Neuronal stem cell (in vitro differentiated cells): ENCODE data around the gene UBA1. TPM values are rescaled to one million over a fixed set of nuclear protein-coding genes. Genes with fewer than 3 reads are reported as not detected.
A peak's percentile ranks its signal among the peaks of the same experiment; 100 is the strongest.

Source experiments
- DNase-seq: peaks from one replicate; pipeline ENCODE4 v3.0.0-alpha.2; 2013; ENCODE audit warnings: low spot score
- H2AFZ ChIP-seq: one replicate; pipeline ENCODE4 v1.6.1; 2013; ENCODE audit warnings: mild to moderate bottlenecking, low read length, inconsistent platforms
- H2AK5ac ChIP-seq: 2 replicates; pipeline ENCODE4 v1.6.1; 2013; ENCODE audit warnings: low read depth, mild to moderate bottlenecking, inconsistent platforms, low read length, moderate library complexity, mixed read lengths
- H2BK120ac ChIP-seq: 2 replicates; pipeline ENCODE4 v1.6.1; 2013; ENCODE audit warnings: low read depth, mild to moderate bottlenecking, inconsistent platforms, low read length, moderate library complexity, mixed read lengths
- H2BK12ac ChIP-seq: one replicate; pipeline ENCODE4 v1.6.1; 2013; ENCODE audit warnings: low read length, inconsistent platforms
- H2BK15ac ChIP-seq: 2 replicates; pipeline ENCODE4 v1.6.1; 2013; ENCODE audit warnings: mild to moderate bottlenecking, low read length, inconsistent platforms, mixed read lengths
- H2BK5ac ChIP-seq: one replicate; pipeline ENCODE4 v1.6.1; 2013; ENCODE audit warnings: inconsistent platforms, mild to moderate bottlenecking, low read length, moderate library complexity
- H3K14ac ChIP-seq: one replicate; pipeline ENCODE4 v1.6.1; 2013; ENCODE audit warnings: low read length, inconsistent platforms
- H3K18ac ChIP-seq: 2 replicates; pipeline ENCODE4 v1.6.1; 2013; ENCODE audit warnings: low read length, inconsistent platforms
- H3K23ac ChIP-seq: 2 replicates; pipeline ENCODE4 v1.6.1; 2013; ENCODE audit warnings: low read depth, mild to moderate bottlenecking, mixed read lengths, low read length, inconsistent platforms; ENCODE audit not compliant: poor library complexity
- H3K27ac ChIP-seq: replicated peaks from 3 replicates; pipeline ENCODE4 v1.5.1; 2013; ENCODE audit warnings: low read length, inconsistent platforms
- H3K27me3 ChIP-seq, 3 experiments: 2 replicates each; pipeline ENCODE4 v1.6.1; 2013; ENCODE audit warnings: low read length in 3 of 3, mild to moderate bottlenecking in 2 of 3, inconsistent platforms in 1 of 3, low read depth in 1 of 3, mixed read lengths in 1 of 3, moderate library complexity in 1 of 3; ENCODE audit not compliant: control insufficient read depth in 3 of 3, insufficient read depth in 3 of 3
- H3K36me3 ChIP-seq, 2 donors: replicated peaks in 1 of 2; 2 replicates each; pipeline ENCODE4 v1.6.1; 2013; ENCODE audit warnings: low read length in 2 of 2; ENCODE audit not compliant: control insufficient read depth in 2 of 2, insufficient read depth in 2 of 2
- H3K4ac ChIP-seq: 2 replicates; pipeline ENCODE4 v1.6.1; 2013; ENCODE audit warnings: inconsistent platforms, mild to moderate bottlenecking, low read length, moderate library complexity
- H3K4me1 ChIP-seq, 2 donors: 1 replicate in 1 of 2; 2 replicates in 1 of 2; pipeline ENCODE4 v1.6.1; 2013; ENCODE audit warnings: low read length in 2 of 2, low read depth in 1 of 2; ENCODE audit not compliant: control insufficient read depth in 2 of 2, insufficient read depth in 1 of 2
- H3K4me2 ChIP-seq: one replicate; pipeline ENCODE4 v1.6.1; 2013; ENCODE audit warnings: mild to moderate bottlenecking, low read length, inconsistent platforms; ENCODE audit not compliant: insufficient read depth, poor library complexity, severe bottlenecking
- H3K4me3 ChIP-seq, 2 donors: 2 replicates each; pipeline ENCODE4 v1.5.1; 2013; ENCODE audit warnings: low read length in 2 of 2, mild to moderate bottlenecking in 2 of 2, inconsistent platforms in 1 of 2, moderate library complexity in 1 of 2
- H3K79me1 ChIP-seq: one replicate; pipeline ENCODE4 v1.6.1; 2013; ENCODE audit warnings: low read depth, mild to moderate bottlenecking, inconsistent platforms, low read length, moderate library complexity
- H3K9ac ChIP-seq: one replicate; pipeline ENCODE4 v1.6.1; 2013; ENCODE audit warnings: mild to moderate bottlenecking, low read depth, low read length, inconsistent platforms; ENCODE audit not compliant: poor library complexity
- H3K9me3 ChIP-seq, 2 donors: replicated peaks in 1 of 2; 2 replicates each; pipeline versions ENCODE3 to v1.6.1; 2013; ENCODE audit warnings: low read length in 2 of 2, mild to moderate bottlenecking in 2 of 2, inconsistent platforms in 1 of 2, low read depth in 1 of 2, mixed read lengths in 1 of 2, moderate library complexity in 1 of 2; ENCODE audit not compliant: control insufficient read depth in 2 of 2, insufficient read depth in 1 of 2
- H4K8ac ChIP-seq: one replicate; pipeline ENCODE4 v1.6.1; 2013; ENCODE audit warnings: low read depth, mild to moderate bottlenecking, inconsistent platforms, low read length, moderate library complexity
- H4K91ac ChIP-seq: one replicate; pipeline ENCODE4 v1.6.1; 2013; ENCODE audit warnings: low read length, low read depth, mild to moderate bottlenecking, inconsistent platforms; ENCODE audit not compliant: poor library complexity
- WGBS, 2 donors: extraction: QIAGEN DNeasy Blood & Tissue Kit; methylation state at CpG; one replicate each; pipeline ENCODE4 v1.1.7; 2013; ENCODE audit warnings: missing lambda C conversion rate in 2 of 2, mixed read lengths in 1 of 2; ENCODE audit not compliant: insufficient read length in 2 of 2, insufficient replicate concordance in 1 of 2; ENCODE audit errors: extremely low coverage in 2 of 2; 5-methylcytosine and 5-hydroxymethylcytosine counted together
- polyA plus RNA-seq, 2 experiments: library from polyadenylated mRNA; stranded (reverse); fragments of 200-250 nt; gene quantifications; one replicate each; pipeline ENCODE4 v1.2.3, GENCODE V29; 2013

The UBA1 gene
- 139 TPM for polyA plus RNA-seq (2013, experiment 1 of 2)
- polyA plus RNA-seq (2013, experiment 2 of 2): 137 TPM

DNA sequence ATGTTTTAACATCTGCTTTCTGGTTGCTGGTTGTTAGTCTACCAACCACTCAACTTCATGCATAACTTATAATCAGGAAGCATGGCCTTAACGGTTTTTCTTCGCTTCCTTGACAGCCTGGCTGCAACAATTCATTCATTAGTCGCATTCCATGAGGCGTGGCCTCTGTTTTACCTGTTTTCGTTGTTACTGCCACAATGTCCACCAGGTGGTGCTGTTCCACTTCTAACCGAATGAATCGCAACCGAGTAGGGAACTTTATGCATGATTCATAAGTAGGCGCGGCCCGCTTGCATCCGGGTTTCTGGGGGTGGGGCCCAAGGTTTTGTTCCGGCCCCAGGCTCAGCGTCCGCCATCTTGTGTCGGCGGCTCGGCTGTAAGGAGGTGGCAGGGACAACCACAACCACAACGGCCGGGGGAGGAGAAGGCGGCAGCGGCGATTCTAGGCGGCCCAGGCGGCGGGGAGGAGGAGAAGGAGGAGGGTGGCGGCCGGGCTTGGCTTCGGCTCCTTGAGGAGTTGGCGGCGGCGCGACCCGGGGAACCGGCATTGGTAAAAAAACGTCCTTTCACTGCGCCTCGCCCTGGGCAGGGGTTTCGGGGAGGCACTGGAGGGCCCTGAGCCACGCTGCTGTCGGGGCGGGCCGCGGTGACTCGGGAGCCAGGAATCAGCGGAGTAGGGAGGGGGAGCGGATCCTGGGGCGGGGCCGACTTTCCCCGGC lies at the start of gene UBA1:
TSS of gene UBA1 (plus strand) at position 355 of the 719 bp plus-strand sequence. CDS start 4,974 bp downstream, outside the sequence.
- Histone ChIP-seq H3K4ac (peak within 1 kb of the TSS; percentile 53), H3K4me2 (peak within 1 kb of the TSS; percentile 69), H2BK5ac (peak within 1 kb of the TSS; percentile 93), H3K18ac (peak within 1 kb of the TSS; percentile 92), H3K14ac (no peak within 1 kb of the TSS), H2AFZ (peak within 1 kb of the TSS; percentile 91), H3K79me1 (peaks cover 2% of the 10 kb centered on the region), H3K27ac (no peak within 1 kb of the TSS), H2BK15ac (no peak within 1 kb of the TSS), H3K27me3 (no peaks in the 10 kb centered on the region), H4K8ac (no peak within 1 kb of the TSS), H3K23ac (peak within 1 kb of the TSS; percentile 96), H2BK12ac (no peak within 1 kb of the TSS), H3K4me3 (peak within 1 kb of the TSS; percentile 96 to 97), H3K9me3 (no peaks in the 10 kb centered on the region), H3K36me3 (peaks cover 4 to 39% of the 10 kb centered on the region in 2 donors), H3K4me1 (peaks cover 21 to 30% of the 10 kb centered on the region in 2 donors), H4K91ac (no peak within 1 kb of the TSS), H2AK5ac (no peak within 1 kb of the TSS), H2BK120ac (no peak within 1 kb of the TSS), H3K9ac (peak within 1 kb of the TSS; percentile 88)
- DNase-seq: peak; percentile 95
- no CpG with 5 or more reads among the region's 50 CpGs for WGBS, 2 donors

DNA sequence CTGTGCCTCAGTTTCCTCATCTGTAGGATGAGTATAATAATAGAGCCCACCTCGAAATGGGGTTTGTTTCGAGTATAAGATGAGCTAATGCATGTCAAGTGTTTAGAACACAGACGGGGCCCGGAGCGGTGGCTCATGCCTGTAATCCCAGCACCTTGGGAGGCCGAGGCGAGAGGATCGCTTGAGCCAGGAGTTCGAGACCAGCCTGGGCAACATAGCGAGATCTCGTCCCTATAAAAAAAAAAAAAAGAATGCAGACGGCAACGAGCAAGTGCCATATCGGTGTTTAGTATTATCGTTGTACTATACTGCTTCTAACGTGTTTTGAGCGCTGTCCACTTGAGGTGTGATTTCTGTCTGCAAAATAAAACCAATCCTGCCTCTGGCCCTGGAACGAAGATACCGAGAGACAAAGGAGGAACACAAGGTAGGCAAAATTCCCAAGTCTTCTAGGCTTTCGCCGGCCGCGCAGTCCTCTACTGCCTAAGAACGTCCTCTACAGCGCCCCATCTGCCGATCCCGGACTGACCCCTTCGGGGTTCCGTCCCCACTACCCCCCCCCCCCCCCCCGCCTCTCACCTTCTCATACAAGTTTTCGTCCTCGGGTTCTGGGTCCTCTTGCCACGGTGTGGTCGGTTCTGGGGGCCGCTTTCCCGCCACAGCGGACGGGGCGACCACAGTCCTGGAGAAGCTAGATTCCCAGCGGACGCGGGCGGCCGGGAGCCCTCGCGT lies 49.6 kb upstream of the UBA1 start:
- Histone ChIP-seq H2BK12ac (no peak overlapping the region), H3K4me1 (peaks cover 4 to 5% of the 10 kb centered on the region in 2 donors), H2BK5ac (peak overlapping the region; percentile 24), H3K9ac (peak overlapping the region; percentile 77), H3K4me2 (peak overlapping the region; percentile 56), H3K14ac (no peak overlapping the region), H3K4ac (no peak overlapping the region), H3K4me3 (peak overlapping the region; percentile 79 to 93), H3K18ac (peak overlapping the region; percentile 94), H3K9me3 (peaks cover 0 to 5% of the 10 kb centered on the region in 2 donors), H2BK120ac (no peak overlapping the region), H3K27ac (peak overlapping the region; percentile 97), H2BK15ac (no peak overlapping the region), H4K91ac (no peak overlapping the region), H3K79me1 (peaks cover 10% of the 10 kb centered on the region), H3K27me3 (peaks cover 0 to 20% (median 0%) of the 10 kb centered on the region in 3 experiments), H4K8ac (no peak overlapping the region), H3K23ac (peak overlapping the region; percentile 93), H2AK5ac (no peak overlapping the region), H2AFZ (peak overlapping the region; percentile 84), H3K36me3 (peaks cover 11 to 46% of the 10 kb centered on the region in 2 donors)
- WGBS, 2 donors: no CpG with 5 or more reads among the region's 46 CpGs
- no peak for DNase-seq

DNA sequence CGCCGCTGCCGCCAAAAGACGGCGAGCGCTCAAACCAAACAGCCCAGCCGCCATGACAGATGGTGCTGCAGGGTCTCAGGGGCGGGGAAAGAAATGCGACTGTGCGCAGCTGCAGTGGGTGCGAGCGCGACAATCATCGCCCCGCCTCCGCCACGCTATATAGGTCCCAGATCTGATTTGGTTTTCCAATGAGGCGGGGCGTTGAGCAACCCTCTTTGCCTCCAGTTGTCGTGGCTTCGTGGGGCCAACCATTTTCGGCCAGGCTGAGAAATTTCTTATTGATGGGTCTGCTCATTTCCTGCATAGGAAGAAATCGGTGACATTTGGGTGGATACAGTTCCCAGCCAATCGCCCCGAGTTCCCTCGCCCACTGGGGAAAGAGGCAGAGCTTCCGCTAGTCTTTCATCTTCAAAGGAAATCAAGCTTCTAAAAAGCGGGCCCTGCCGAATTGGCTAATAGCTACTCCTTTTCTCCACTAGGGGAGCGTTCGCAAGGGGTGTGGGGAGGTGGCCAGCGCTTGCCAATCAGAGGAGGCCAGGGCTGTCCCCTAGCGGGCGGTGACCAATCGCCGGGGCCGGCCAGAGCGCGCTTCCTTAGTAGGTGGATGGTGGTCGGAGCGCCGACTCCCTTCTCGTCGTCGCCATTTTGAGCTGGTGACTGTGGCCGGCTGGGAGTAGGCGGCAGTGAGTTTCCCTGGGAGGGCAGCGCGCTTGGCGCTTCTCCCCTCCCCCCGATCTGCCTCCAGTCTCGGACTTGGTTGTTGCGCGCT lies 48.8 kb upstream of the UBA1 start, which contains the start of the genes NDUFB11 and RBM10:
TSS of gene NDUFB11 (minus strand) at position 77 of the 769 bp plus-strand sequence. CDS start at position 54, 23 bp downstream.
TSS of gene RBM10 (plus strand) at position 596 of the 769 bp plus-strand sequence. CDS start 2,261 bp downstream, outside the sequence.
- H2BK12ac ChIP-seq: no peak within 1 kb of the TSS
- H3K79me1 ChIP-seq: peaks cover 10% of the 10 kb centered on the region
- H2BK120ac ChIP-seq: no peak within 1 kb of the TSS
- H3K9me3 ChIP-seq: peaks cover 0 to 7% of the 10 kb centered on the region in 2 donors
- H2AK5ac ChIP-seq: no peak within 1 kb of the TSS
- H3K4me2 ChIP-seq: peak within 1 kb of the TSS; percentile 66
- H3K23ac ChIP-seq: peak within 1 kb of the TSS; percentile 97
- no CpG with 5 or more reads among the region's 54 CpGs for WGBS, 2 donors
- peak within 1 kb of the TSS; percentile 89 for H2AFZ ChIP-seq
- peak within 1 kb of the TSS; percentile 94 for H3K18ac ChIP-seq
- peak within 1 kb of the TSS; percentile 75 for H3K14ac ChIP-seq
- peak within 1 kb of the TSS; percentile 97 for H3K27ac ChIP-seq
- peaks cover 0 to 20% (median 0%) of the 10 kb centered on the region in 3 experiments for H3K27me3 ChIP-seq
- no peak within 1 kb of the TSS for H2BK15ac ChIP-seq
- H3K9ac ChIP-seq: peak within 1 kb of the TSS; percentile 86
- peak; percentile 86 for DNase-seq
- peak within 1 kb of the TSS; percentile 79 to 99 for H3K4me3 ChIP-seq
- H3K4me1 ChIP-seq: peaks cover 4 to 5% of the 10 kb centered on the region in 2 donors
- no peak within 1 kb of the TSS for H3K4ac ChIP-seq
- H3K36me3 ChIP-seq: peaks cover 11 to 50% of the 10 kb centered on the region in 2 donors
- H4K8ac ChIP-seq: peak within 1 kb of the TSS; percentile 86
- peak within 1 kb of the TSS; percentile 75 for H2BK5ac ChIP-seq
- no peak within 1 kb of the TSS for H4K91ac ChIP-seq
